Inferior parietal cortex (tissue), 1 donor: ENCODE measurements around the gene ALS2CL.
"Not testable (repeated sequence)": the region's sequence is repeated elsewhere in the genome, so short reads cannot be mapped to it uniquely, and the experiment has no call there.

Experiments
- DNase-seq: peaks from one replicate; pipeline ENCODE4 v3.0.0-alpha.2; 2016; ENCODE audit errors: extremely low spot score

The ALS2CL gene, protein sequence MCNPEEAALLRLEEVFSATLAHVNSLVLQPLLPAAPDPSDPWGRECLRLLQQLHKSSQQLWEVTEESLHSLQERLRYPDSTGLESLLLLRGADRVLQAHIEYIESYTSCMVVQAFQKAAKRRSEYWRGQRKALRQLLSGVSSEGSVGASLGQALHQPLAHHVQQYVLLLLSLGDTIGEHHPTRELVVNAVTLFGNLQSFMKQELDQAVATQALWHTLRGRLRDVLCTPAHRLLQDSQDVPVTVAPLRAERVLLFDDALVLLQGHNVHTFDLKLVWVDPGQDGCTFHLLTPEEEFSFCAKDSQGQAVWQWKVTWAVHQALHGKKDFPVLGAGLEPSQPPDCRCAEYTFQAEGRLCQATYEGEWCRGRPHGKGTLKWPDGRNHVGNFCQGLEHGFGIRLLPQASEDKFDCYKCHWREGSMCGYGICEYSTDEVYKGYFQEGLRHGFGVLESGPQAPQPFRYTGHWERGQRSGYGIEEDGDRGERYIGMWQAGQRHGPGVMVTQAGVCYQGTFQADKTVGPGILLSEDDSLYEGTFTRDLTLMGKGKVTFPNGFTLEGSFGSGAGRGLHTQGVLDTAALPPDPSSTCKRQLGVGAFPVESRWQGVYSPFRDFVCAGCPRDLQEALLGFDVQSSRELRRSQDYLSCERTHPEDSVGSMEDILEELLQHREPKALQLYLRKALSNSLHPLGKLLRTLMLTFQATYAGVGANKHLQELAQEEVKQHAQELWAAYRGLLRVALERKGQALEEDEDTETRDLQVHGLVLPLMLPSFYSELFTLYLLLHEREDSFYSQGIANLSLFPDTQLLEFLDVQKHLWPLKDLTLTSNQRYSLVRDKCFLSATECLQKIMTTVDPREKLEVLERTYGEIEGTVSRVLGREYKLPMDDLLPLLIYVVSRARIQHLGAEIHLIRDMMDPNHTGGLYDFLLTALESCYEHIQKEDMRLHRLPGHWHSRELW

GRCh38 chr3:46693038-46693891 lies at the start of gene ALS2CL:
Gene ALS2CL (minus strand): TSS chr3:46693679. CDS start chr3:46689440, 4,239 bp downstream.
- no peak for DNase-seq

DNA sequence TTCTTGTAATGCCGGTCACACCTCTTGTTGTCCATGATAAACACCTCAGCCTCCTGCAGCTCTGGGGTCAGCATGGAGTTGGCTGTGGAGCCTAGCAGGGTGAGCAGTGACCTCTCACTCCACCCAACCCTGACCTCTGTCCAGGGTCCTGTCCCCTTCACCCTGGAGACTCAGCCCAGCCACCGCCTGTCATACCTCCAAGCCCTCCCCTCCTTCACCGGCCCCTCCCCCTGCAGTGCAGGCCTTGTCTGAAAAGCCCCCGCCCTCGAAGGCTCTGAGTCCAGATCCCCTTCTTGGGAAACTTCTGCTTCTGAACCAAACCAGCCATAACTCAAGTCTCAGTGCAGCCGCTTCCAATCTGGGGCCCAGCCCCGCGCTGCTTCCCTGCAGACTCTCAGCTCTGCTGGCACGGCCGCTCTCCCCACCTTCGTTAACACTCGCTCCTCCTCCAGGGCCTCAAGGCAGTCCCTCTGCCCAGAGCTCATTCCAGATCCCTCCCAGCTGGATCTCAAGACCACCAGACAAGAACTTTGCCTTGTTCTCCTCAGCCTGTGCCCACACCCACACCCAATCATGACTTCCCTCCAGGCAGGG lies 49.6 kb upstream of the ALS2CL start:
- DNase-seq, result no peak

- DNase-seq, result not testable (repeated sequence)
These were observed 46.1 kb upstream of the ALS2CL start for GRCh38 chr3:46739565-46739964.

GRCh38 chr3:46737329-46737731 lies 43.9 kb upstream of the ALS2CL start:
- DNase-seq, result no peak

DNA sequence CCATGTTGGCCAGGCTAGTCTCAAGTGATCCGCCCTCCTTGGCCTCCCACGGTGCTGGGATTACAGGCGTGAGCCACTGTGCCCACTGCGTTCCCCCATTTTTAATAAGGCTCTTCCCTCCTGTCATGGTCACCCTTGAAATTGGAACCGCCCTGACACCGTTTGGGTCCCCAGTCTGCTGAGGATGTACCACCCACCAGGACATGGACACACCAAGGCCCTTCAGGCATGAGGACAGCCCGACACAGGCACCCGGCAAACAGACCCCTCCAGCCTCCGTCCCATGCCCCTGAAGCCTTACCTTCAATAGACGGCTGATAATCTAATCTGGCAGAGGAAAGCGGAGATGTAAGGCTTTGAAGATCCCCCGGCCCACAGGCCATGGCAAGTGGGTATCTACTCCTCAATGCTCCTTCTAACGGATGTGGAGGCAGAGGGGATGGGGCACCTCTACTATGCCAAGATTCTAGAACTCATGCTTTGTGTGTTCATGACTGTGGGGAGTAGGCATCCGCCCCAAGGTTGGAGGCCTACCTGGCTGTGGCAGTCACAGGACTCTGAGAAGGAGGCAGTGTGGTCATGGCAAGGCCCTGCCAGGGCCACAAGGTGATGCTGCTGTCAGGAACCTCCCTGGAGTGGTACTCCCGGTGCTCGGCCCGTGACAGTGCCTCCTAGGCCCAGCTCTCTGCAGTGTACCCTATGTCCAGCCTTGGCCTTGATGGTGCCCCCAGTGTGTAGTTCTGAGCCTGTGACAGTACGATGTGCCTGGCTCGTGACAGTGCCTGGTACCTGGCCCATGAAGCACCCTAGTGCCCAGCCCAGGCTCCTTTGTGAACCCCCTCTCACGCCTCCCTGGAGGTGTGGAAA lies 42.8 kb upstream of the ALS2CL start:
- DNase-seq, result no peak

- no peak for DNase-seq
These were observed 41.3 kb upstream of the ALS2CL start for GRCh38 chr3:46734773-46735172.

GRCh38 chr3:46733026-46733800 lies 39.7 kb upstream of the ALS2CL start:
- DNase-seq, result no peak

DNA sequence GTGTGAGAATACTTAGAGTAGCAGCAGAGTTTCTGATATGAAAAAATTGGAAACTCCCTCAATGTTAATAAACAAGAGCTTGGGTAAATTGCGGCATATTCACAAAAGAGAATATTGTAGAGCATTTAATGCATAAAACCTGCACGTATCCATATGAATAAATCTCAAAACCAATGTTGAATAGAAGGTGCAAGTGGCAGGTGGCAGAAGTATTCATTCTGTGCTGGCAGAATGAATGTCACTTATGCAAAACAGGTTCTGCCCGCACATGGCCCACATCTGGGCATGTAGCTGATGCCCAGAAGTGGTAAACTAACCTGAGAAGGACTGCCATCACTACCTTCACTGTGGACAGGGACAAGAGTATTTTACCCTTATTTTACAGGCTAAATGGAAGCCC lies 38.3 kb upstream of the ALS2CL start:
- no peak for DNase-seq

- no peak for DNase-seq
These were observed 37.3 kb upstream of the ALS2CL start for GRCh38 chr3:46730819-46731218.

- no peak for DNase-seq
These were observed 35.6 kb upstream of the ALS2CL start for GRCh38 chr3:46729038-46729437.

DNA sequence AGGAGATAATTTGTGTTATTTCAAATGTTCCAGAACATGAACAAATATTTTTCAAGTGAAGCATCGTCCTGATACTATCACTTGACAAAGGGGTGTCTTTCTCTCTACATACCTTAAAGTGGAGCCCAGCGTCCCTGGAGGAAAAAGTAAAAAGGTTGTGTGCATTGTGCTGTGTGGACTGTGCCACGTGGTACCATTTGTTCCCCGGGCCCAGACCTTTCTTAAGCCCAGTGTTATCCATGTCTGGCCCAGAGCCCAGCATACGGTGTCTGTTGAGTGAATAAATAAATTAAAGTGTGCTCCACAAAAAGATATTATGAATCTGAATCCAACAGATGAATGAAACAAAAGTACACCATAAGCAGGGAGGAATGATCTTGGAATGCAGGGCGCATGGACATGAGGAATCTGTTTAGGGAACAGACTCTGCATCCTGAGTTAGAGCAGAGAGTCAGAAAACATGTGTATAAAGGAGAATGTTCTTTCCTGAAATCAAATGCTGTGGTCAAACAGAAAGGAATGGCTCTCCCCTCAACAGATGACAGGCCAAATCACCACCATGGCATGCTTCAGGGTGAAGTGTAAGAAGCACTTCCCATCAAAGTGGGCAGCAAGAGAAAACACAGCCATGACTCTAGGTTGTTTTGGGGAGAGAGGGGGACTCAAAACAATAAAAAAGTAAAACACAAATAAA lies 32.3 kb upstream of the ALS2CL start:
- no peak for DNase-seq

GRCh38 chr3:46724424-46724823 lies 30.9 kb upstream of the ALS2CL start:
- DNase-seq, result no peak

DNA sequence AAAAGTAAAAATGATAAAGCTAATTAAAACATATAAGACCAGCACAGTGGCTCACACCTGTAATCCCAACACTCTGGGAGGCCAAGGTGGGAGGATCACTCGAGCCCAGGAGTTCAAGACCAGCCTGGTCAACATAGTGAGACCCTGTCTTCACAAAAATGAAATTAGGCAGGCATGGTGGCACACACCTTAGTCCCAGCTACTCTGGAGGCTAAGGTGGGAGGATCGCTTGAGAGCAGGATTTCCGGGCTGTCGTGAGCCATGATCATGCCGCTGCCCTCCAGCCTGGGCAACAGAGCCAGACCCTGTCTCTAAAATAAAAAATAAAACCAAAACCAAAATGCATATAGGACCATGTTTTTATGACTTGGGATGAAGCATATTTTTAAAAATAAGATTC lies 29.0 kb upstream of the ALS2CL start:
- DNase-seq, result no peak

- no peak for DNase-seq
These were observed 27.5 kb upstream of the ALS2CL start for GRCh38 chr3:46721009-46721408.

- no peak for DNase-seq
These were observed 26.3 kb upstream of the ALS2CL start for GRCh38 chr3:46719735-46720271.

DNA sequence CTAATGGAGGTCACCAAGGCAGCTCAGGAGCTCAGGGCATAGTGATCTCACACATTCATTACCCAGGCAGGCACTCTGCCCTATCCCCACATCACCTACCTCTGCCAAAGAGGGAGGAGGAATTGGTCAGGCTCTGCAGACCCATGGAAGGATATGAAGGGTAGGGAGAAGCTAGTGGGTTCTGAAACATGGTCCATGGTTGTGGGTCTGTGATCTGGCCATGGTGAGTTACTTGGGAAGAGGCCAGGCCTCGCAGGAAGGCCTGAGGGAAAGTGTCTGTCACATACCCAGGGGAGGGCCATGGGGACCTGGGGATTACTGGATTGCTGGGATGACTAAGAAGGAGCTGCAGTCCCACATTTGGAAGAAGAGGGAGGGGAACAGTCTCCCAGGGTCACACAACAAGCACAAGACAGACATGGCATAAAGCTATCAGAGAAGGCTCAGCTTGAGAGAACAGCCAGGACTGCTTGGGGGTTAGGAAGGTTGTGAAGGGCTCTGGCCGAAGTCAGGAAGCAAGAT lies 25.6 kb upstream of the ALS2CL start:
- no peak for DNase-seq

DNA sequence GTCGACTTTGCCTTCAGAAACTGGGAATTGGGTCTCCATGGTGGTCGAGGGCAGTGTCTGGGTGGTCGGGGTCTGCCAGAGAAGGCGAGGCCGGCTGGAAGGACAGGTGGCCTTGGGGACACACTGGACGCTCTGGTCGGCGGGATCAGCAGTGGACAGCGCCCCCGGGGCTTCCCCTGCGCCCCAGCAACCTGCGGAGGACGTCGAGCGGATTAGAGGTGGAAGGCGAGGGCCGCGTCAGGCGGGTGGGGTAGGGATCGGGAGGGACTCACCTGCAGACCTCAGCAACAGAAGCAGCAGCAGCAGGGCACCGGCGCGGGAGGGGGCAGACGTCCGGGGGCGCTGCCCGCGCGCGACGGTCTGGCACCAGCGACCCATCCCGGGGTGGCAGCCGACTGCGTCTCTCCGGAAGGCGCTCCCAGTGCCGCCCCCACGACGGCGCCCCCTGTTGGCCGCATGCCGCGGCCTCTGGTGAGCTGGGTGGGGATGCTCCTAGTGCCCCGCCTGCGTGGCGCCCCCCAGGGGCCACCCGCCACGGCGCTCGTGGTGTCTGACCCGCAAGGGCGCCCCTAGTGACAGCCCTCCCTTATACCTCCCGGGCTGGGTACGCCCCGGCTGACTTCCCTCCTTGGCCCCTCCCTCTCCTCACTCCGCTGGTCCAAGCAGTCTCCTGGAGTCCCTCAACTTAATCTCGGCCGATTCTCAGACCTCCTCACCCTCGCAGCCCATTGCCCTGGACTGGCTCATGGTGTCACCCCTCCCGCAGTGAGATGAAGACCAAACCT lies 24.2 kb upstream of the ALS2CL start, which contains the start of gene PRSS50:
Gene PRSS50, minus strand, starts transcription at position 423 of the 785 bp plus-strand sequence. Its CDS starts 45 bp downstream, at position 378.
- DNase-seq, result no peak
